Measurements from ENCODE around the gene SLC35F6. TPM values are rescaled to one million over a fixed set of nuclear protein-coding genes. Genes with fewer than 3 reads are reported as not detected.

Gene SLC35F6
- total and polyA plus RNA-seq, 2 donors (not counting 3 experiments of a cell fraction or from before 2014, with no cell fraction given), result 34.6 to 39.8 TPM

DNA sequence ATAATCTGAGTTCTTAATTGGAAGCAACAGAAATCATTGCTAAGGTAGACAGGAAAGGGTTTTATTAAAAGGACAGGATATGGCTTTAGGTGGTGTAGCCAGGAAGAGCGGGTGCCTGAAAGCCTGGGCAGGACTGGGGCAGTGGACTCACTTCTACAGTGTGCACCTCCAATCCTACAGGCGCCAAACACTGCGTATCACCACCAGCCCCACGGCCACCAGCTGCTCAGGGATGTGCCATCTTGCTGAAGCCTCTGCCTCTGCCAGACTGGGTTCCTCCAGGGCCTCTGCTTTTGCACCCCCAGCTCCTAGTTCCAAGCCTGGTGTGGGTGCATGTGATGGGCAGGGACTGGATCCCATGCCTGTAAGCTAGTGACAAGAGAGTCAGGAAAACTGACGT, 54.2 kb downstream of the SLC35F6 start:
- FAIRE-seq (no peak), DNase-seq (ENCODE audit: low read depth, low spot score) (no peak)
- ChIA-PET CTCF (interaction anchor here (1.0 to 1.2 kb wide), 2 partner anchors 9 to 11 kb away, joined by 3 read pairs; no protein-coding TSS in a partner anchor), POLR2A (no interaction called here)
- H3K4me2 ChIP-seq (ENCODE audit: insufficient read depth, low read length), result no peak overlapping the region
- intact Hi-C loops (cut with micrococcal nuclease) (no loop called here), dilution Hi-C loops (cut with MboI; ENCODE audit: extremely low pct_ligation_motif_present, low sequenced_read_pairs) (no loop called here)
- peaks cover 0 to 12% of the 10 kb centered on the region in 2 experiments for H3K27me3 ChIP-seq (ENCODE audit: control insufficient read depth in 2 of 2, insufficient read depth in 2 of 2, low read length in 2 of 2)
- no peaks in the 10 kb centered on the region for H4K20me1 ChIP-seq (replicated peaks; ENCODE audit: control insufficient read depth, extremely low read depth, insufficient read depth, low read length)
- H3K9me1 ChIP-seq (replicated peaks; ENCODE audit: control insufficient read depth, extremely low read depth, insufficient read depth, low read length), result no peaks in the 10 kb centered on the region
- H3K9ac ChIP-seq (replicated peaks; ENCODE audit: extremely low read depth, insufficient read depth, low read length), result no peak overlapping the region
- TF ChIP-seq POLR2AphosphoS5 (IDR thresholded peaks at IDR 0.05; ENCODE audit: insufficient read depth, low read depth, low read length), result no peak
- TF ChIP-seq, protein P1, sequence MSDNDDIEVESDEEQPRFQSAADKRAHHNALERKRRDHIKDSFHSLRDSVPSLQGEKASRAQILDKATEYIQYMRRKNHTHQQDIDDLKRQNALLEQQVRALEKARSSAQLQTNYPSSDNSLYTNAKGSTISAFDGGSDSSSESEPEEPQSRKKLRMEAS (IDR thresholded peaks at IDR 0.05; ENCODE audit: insufficient read depth, insufficient read length), result no peak
- TF ChIP-seq FOS (IDR thresholded peaks at IDR 0.05; ENCODE audit: borderline replicate concordance, insufficient read depth, low read length), result no peak
- no peaks in the 10 kb centered on the region for H3K79me2 ChIP-seq (ENCODE audit: control insufficient read depth, insufficient read depth, low read length)
- H2AFZ ChIP-seq (ENCODE audit: low read depth, low read length), result no peak overlapping the region
- no TSS peak for BruUV-seq (replicated peaks)
- no peaks in the 10 kb centered on the region for H3K9me3 ChIP-seq (replicated peaks; ENCODE audit: control insufficient read depth, insufficient read depth, low read length)
- H3K27ac ChIP-seq (ENCODE audit: insufficient read depth, low read depth, low read length), result no peak overlapping the region
- no peak overlapping the region for H3K4me3 ChIP-seq (replicated peaks in 1 of 3; ENCODE audit: insufficient read depth in 1 of 3, low read depth in 1 of 3, low read length in 3 of 3)
- H3K36me3 ChIP-seq (ENCODE audit: control insufficient read depth in 2 of 2, extremely low read depth in 1 of 2, insufficient read depth in 2 of 2, low read length in 2 of 2), result no peaks in the 10 kb centered on the region
- no peaks in the 10 kb centered on the region for H3K4me1 ChIP-seq (ENCODE audit: control insufficient read depth, extremely low read depth, insufficient read depth, low read length)

DNA sequence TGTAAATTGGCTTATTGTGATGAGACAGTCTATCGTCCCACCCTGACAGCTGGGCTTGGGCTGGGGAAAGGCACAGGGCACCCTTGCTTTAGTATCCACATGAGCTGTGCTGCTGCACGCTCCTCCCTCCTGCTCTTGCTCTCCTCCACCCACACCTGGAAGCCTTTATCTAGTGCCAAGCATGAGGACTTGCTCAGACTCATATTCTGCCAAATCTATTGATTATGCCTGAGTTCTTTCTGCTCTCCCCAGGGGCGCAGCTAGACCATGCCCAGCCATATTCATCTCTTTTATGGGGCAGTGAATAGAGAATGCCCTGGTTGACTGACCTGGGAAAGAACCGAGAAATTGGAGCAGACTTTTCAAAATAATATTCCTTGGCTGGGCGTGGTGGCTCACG, 54.9 kb downstream of the SLC35F6 start:
- intact Hi-C loops (cut with micrococcal nuclease), result no loop called here
- BruUV-seq (replicated peaks), result no TSS peak
- TF ChIP-seq, protein P1 (IDR thresholded peaks at IDR 0.05; ENCODE audit: insufficient read depth, insufficient read length), result no peak
- TF ChIP-seq POLR2A (IDR thresholded peaks at IDR 0.05; ENCODE audit: low read depth, low read length) (no peak), EZH2 (IDR thresholded peaks at IDR 0.05; ENCODE audit: borderline replicate concordance, low read depth, low read length, severe bottlenecking) (no peak), FOS (IDR thresholded peaks at IDR 0.05; ENCODE audit: borderline replicate concordance, insufficient read depth, low read length) (no peak), GATA2 (IDR thresholded peaks at IDR 0.05; ENCODE audit: insufficient read depth, insufficient read length, low read depth, low read length) (no peak), JUN (IDR thresholded peaks at IDR 0.05; ENCODE audit: borderline replicate concordance, insufficient read depth, insufficient read length, low read depth) (no peak), MYC (IDR thresholded peaks at IDR 0.05; ENCODE audit: low read depth, low read length) (no peak), POLR2AphosphoS5 (IDR thresholded peaks at IDR 0.05; ENCODE audit: insufficient read depth, low read depth, low read length) (no peak), CTCF (IDR thresholded peaks at IDR 0.05; ENCODE audit: extremely low read depth in 1 of 2, insufficient read depth in 1 of 2, low read depth in 1 of 2, low read length in 2 of 2) (no peak)
- no peak overlapping the region for H2AFZ ChIP-seq (ENCODE audit: low read depth, low read length)
- H3K27me3 ChIP-seq (ENCODE audit: control insufficient read depth in 2 of 2, insufficient read depth in 2 of 2, low read length in 2 of 2), result peaks cover 0 to 9% of the 10 kb centered on the region in 2 experiments
- no peaks in the 10 kb centered on the region for H3K9me3 ChIP-seq (replicated peaks; ENCODE audit: control insufficient read depth, insufficient read depth, low read length)
- ChIA-PET CTCF (interaction anchor here (1.0 to 1.2 kb wide), 2 partner anchors 9 to 10 kb away, joined by 3 read pairs; no protein-coding TSS in a partner anchor), POLR2A (interaction anchor here (0.6 kb wide), 1 partner anchor 38 kb away, joined by 4 read pairs; no protein-coding TSS in a partner anchor)
- no peaks in the 10 kb centered on the region for H3K4me1 ChIP-seq (ENCODE audit: control insufficient read depth, extremely low read depth, insufficient read depth, low read length)
- DNase-seq (ENCODE audit: low read depth, low spot score) (no peak), FAIRE-seq (no peak)
- no peak overlapping the region for H3K27ac ChIP-seq (ENCODE audit: insufficient read depth, low read depth, low read length)
- no peak overlapping the region for H3K4me3 ChIP-seq (replicated peaks in 1 of 3; ENCODE audit: insufficient read depth in 1 of 3, low read depth in 1 of 3, low read length in 3 of 3)
- H3K79me2 ChIP-seq (ENCODE audit: control insufficient read depth, insufficient read depth, low read length), result no peaks in the 10 kb centered on the region
- no peak overlapping the region for H3K9ac ChIP-seq (replicated peaks; ENCODE audit: extremely low read depth, insufficient read depth, low read length)
- no peaks in the 10 kb centered on the region for H4K20me1 ChIP-seq (replicated peaks; ENCODE audit: control insufficient read depth, extremely low read depth, insufficient read depth, low read length)
- H3K9me1 ChIP-seq (replicated peaks; ENCODE audit: control insufficient read depth, extremely low read depth, insufficient read depth, low read length), result no peaks in the 10 kb centered on the region
- dilution Hi-C loops (cut with MboI; ENCODE audit: extremely low pct_ligation_motif_present, low sequenced_read_pairs), result no loop called here
- no peaks in the 10 kb centered on the region for H3K36me3 ChIP-seq (ENCODE audit: control insufficient read depth in 2 of 2, extremely low read depth in 1 of 2, insufficient read depth in 2 of 2, low read length in 2 of 2)
- no peak overlapping the region for H3K4me2 ChIP-seq (ENCODE audit: insufficient read depth, low read length)

Data from endothelial cell of umbilical vein (primary cell).